ENCODE measurements around the gene PLOD1. TPM values are rescaled to one million over a fixed set of nuclear protein-coding genes. Genes with fewer than 3 reads are reported as not detected.

PLOD1 gene
- total and polyA plus RNA-seq, 2 of the 13 experiments (the other 11 are each of a cell fraction or from before 2014, with no cell fraction given): 70.1 to 318 TPM

DNA sequence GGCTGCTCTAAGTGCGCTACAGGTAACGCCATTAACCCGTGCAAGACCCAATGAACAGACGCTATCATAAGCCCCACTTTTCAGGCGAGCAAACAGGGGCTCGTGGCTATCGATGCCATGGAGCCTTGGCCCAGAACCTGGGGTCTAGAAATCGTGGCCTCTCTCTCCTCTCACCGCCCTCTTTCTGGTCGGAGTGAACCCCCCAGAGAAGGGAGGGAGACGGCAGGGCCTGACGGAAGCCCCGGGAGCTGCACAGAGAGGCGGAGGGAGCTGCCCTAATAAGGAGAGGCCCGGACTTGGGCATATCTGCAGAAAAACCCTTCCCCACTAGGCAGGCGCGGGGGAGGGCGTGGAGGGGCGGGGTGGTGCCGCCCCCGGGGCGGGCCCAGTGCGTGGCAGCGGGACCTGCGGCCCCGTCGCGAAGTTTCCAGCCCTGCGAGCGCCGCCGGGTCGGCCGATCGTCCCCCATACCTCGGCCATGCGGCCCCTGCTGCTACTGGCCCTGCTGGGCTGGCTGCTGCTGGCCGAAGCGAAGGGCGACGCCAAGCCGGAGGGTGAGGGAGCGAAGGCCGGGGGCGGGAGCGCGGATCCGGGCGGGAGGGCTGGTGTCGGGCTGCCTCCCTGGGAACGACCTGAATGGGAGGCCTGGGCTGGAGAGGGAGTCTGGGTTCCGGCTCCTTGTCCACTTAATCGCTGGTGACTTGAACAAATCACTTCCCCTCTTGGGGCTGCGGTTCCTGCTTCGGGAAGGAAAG is at the start of gene PLOD1 (continued):
- TF ChIP-seq CCAR2 (optimal IDR thresholded peaks at IDR 0.05; ENCODE audit: low read depth, low read length) (no peak), ISX (CRISPR knock-in tag; conservative IDR thresholded peaks at IDR 0.05) (no peak), KDM1A (CRISPR knock-in tag; IDR thresholded peaks at IDR 0.05) (no peak), ZNF160 (CRISPR knock-in tag; IDR thresholded peaks at IDR 0.05) (no peak; the same call in 1 of the 2 replicates), CCDC6 (CRISPR knock-in tag; IDR thresholded peaks at IDR 0.05) (peak; percentile 71), ZNF614 (CRISPR knock-in tag; IDR thresholded peaks at IDR 0.05; ENCODE audit: borderline replicate concordance) (peak; percentile 71), ZNF337 (CRISPR knock-in tag; IDR thresholded peaks at IDR 0.05; ENCODE audit: borderline replicate concordance, low read depth) (peak; percentile 83; the same call in 1 of the 2 replicates), EP300 (IDR thresholded peaks at IDR 0.05; ENCODE audit: low read depth in 2 of 2, low read length in 2 of 2) (no peak), EP300 (CRISPR knock-in tag; IDR thresholded peaks at IDR 0.05; ENCODE audit: borderline replicate concordance) (peak; percentile 20; the same call in 1 of the 2 replicates), KLF12 (CRISPR knock-in tag; IDR thresholded peaks at IDR 0.05; ENCODE audit: borderline replicate concordance) (0 out of 2 replicates have a peak, but pooled peaks have one; percentile 49), ZNF619 (CRISPR knock-in tag; IDR thresholded peaks at IDR 0.05) (no peak; the same call in 1 of the 2 replicates), NFE2L1 (CRISPR knock-in tag; IDR thresholded peaks at IDR 0.05; ENCODE audit: borderline replicate concordance) (no peak), HOXA5 (CRISPR knock-in tag; IDR thresholded peaks at IDR 0.05) (peak; percentile 44; the same call in 1 of the 2 replicates), RFXAP (CRISPR knock-in tag; IDR thresholded peaks at IDR 0.05; ENCODE audit: borderline replicate concordance) (no peak), ZNF124 (CRISPR knock-in tag; IDR thresholded peaks at IDR 0.05) (0 out of 2 replicates have a peak, but pooled peaks have one; percentile 68), ZNF589 (CRISPR knock-in tag; conservative IDR thresholded peaks at IDR 0.05) (peak; percentile 93), ZNF724P (CRISPR knock-in tag; IDR thresholded peaks at IDR 0.05; ENCODE audit: borderline replicate concordance) (no peak), SMYD3 (CRISPR knock-in tag; IDR thresholded peaks at IDR 0.05) (peak; percentile 82; the same call in 1 of the 2 replicates), ZNF3 (CRISPR knock-in tag; IDR thresholded peaks at IDR 0.05) (no peak), ZNF546 (CRISPR knock-in tag; conservative IDR thresholded peaks at IDR 0.05) (no peak), RBAK (CRISPR knock-in tag; IDR thresholded peaks at IDR 0.05) (no peak), ZNF607 (CRISPR knock-in tag; IDR thresholded peaks at IDR 0.05; ENCODE audit: borderline replicate concordance) (peak; percentile 97)
- TF ChIP-seq, protein P1, sequence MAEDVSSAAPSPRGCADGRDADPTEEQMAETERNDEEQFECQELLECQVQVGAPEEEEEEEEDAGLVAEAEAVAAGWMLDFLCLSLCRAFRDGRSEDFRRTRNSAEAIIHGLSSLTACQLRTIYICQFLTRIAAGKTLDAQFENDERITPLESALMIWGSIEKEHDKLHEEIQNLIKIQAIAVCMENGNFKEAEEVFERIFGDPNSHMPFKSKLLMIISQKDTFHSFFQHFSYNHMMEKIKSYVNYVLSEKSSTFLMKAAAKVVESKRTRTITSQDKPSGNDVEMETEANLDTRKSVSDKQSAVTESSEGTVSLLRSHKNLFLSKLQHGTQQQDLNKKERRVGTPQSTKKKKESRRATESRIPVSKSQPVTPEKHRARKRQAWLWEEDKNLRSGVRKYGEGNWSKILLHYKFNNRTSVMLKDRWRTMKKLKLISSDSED (CRISPR knock-in tag; IDR thresholded peaks at IDR 0.05): no peak
- TF ChIP-seq, protein P2, sequence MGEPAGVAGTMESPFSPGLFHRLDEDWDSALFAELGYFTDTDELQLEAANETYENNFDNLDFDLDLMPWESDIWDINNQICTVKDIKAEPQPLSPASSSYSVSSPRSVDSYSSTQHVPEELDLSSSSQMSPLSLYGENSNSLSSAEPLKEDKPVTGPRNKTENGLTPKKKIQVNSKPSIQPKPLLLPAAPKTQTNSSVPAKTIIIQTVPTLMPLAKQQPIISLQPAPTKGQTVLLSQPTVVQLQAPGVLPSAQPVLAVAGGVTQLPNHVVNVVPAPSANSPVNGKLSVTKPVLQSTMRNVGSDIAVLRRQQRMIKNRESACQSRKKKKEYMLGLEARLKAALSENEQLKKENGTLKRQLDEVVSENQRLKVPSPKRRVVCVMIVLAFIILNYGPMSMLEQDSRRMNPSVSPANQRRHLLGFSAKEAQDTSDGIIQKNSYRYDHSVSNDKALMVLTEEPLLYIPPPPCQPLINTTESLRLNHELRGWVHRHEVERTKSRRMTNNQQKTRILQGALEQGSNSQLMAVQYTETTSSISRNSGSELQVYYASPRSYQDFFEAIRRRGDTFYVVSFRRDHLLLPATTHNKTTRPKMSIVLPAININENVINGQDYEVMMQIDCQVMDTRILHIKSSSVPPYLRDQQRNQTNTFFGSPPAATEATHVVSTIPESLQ (CRISPR knock-in tag; conservative IDR thresholded peaks at IDR 0.05): peak; percentile 75; the same call in 1 of the 2 replicates
- TF ChIP-seq, protein P3, sequence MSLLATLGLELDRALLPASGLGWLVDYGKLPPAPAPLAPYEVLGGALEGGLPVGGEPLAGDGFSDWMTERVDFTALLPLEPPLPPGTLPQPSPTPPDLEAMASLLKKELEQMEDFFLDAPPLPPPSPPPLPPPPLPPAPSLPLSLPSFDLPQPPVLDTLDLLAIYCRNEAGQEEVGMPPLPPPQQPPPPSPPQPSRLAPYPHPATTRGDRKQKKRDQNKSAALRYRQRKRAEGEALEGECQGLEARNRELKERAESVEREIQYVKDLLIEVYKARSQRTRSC (CRISPR knock-in tag; IDR thresholded peaks at IDR 0.05; ENCODE audit: low read depth): peak; percentile 76; the same call in 1 of the 2 replicates
- TF ChIP-seq, protein P4, sequence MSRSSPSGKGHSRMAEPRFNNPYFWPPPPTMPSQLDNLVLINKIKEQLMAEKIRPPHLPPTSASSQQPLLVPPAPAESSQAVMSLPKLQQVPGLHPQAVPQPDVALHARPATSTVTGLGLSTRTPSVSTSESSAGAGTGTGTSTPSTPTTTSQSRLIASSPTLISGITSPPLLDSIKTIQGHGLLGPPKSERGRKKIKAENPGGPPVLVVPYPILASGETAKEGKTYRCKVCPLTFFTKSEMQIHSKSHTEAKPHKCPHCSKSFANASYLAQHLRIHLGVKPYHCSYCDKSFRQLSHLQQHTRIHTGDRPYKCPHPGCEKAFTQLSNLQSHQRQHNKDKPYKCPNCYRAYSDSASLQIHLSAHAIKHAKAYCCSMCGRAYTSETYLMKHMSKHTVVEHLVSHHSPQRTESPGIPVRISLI (CRISPR knock-in tag; IDR thresholded peaks at IDR 0.05; ENCODE audit: borderline replicate concordance): no peak
